WTC11 (cell line): ENCODE results near the gene TAPT1. TPM values are rescaled to one million over a fixed set of nuclear protein-coding genes. Genes with fewer than 3 reads are reported as not detected.

Experiments used
- ATAC-seq: fragments of 200-7000 bp; cut with Tn5 transposase; 2 replicates; pipeline ENCODE4 v1.10.0; 2021; ENCODE audit warnings: mild to moderate bottlenecking, moderate library complexity
- CTCF ChIA-PET: fragments of 300-600 bp; sonication (Branson Sonifier 250); formaldehyde crosslinking; loops from one replicate; lab custom pipeline; 2021; ENCODE audit warnings: antibody characterized with exemption; lab: Charles Lee
- POLR2A ChIA-PET: fragments of 350-600 bp; sonication (Branson Sonifier 250); formaldehyde crosslinking; loops from one replicate; lab custom pipeline; 2021; ENCODE audit warnings: antibody characterized with exemption; lab: Charles Lee
- DNase-seq: peaks from one replicate; pipeline ENCODE4 v3.0.0; 2021; ENCODE audit warnings: low spot score
- H3K27ac Mint-ChIP-seq: 2 replicates; pipeline ENCODE4 v1.8.0; 2021; ENCODE audit warnings: mixed read lengths
- H3K27me3 Mint-ChIP-seq: 2 replicates; pipeline ENCODE4 v1.8.0; 2021; ENCODE audit warnings: low read depth, mild to moderate bottlenecking, moderate library complexity, mixed read lengths
- H3K36me3 Mint-ChIP-seq: 2 replicates; pipeline ENCODE4 v1.8.0; 2021; ENCODE audit warnings: mixed read lengths
- H3K4me1 Mint-ChIP-seq: 2 replicates; pipeline ENCODE4 v1.8.0; 2022; ENCODE audit warnings: mixed read lengths
- H3K4me3 Mint-ChIP-seq: 2 replicates; pipeline ENCODE4 v1.8.0; 2021; ENCODE audit warnings: mild to moderate bottlenecking, moderate library complexity, mixed read lengths
- H3K9me3 Mint-ChIP-seq: 2 replicates; pipeline ENCODE4 v1.8.0; 2021; ENCODE audit warnings: mixed read lengths
- ARID4B ChIP-seq: sonication (generic); formaldehyde crosslinking; IDR thresholded peaks from 2 replicates; pipeline ENCODE4 v1.8.0; 2023; ENCODE audit warnings: missing genetic modification reagents, mild to moderate bottlenecking, borderline replicate concordance
- ATF1 ChIP-seq: sonication (generic); formaldehyde crosslinking; IDR thresholded peaks from 2 replicates; pipeline ENCODE4 v1.8.1; 2023; ENCODE audit warnings: mild to moderate bottlenecking, moderate library complexity, missing genetic modification reagents
- ETV6 ChIP-seq: sonication (generic); formaldehyde crosslinking; IDR thresholded peaks from 2 replicates; pipeline ENCODE4 v1.8.1; 2022; ENCODE audit warnings: mild to moderate bottlenecking, missing genetic modification reagents
- GABPB1 ChIP-seq: sonication (generic); formaldehyde crosslinking; IDR thresholded peaks from 2 replicates; pipeline ENCODE4 v1.8.1; 2023; ENCODE audit warnings: mild to moderate bottlenecking, missing genetic modification reagents
- PREB ChIP-seq: sonication (generic); formaldehyde crosslinking; IDR thresholded peaks from 2 replicates; pipeline ENCODE4 v1.8.1; 2022; ENCODE audit warnings: mild to moderate bottlenecking, missing genetic modification reagents, moderate library complexity, borderline replicate concordance
- PRRX2 ChIP-seq: fragments of 250-450 bp; sonication (Bioruptor Pico); IDR thresholded peaks from 2 replicates; pipeline ENCODE4 v1.8.0; 2021; ENCODE audit warnings: mild to moderate bottlenecking
- ZNF423 ChIP-seq: fragments of 250-450 bp; sonication (Bioruptor Pico); IDR thresholded peaks from 2 replicates; pipeline ENCODE4 v2.1.2; 2022; ENCODE audit warnings: mild to moderate bottlenecking, moderate library complexity
- total RNA-seq: library from RNA; stranded (reverse); gene quantifications from 3 replicates; pipeline ENCODE4 v1.2.3, GENCODE V29; 2021
- TF ChIP-seq, protein P1 (sequence below): sonication (generic); formaldehyde crosslinking; IDR thresholded peaks from 2 replicates; pipeline ENCODE4 v1.8.1; 2022; ENCODE audit warnings: mild to moderate bottlenecking, moderate library complexity, missing genetic modification reagents
- TF ChIP-seq, protein P2 (sequence below): sonication (generic); formaldehyde crosslinking; IDR thresholded peaks from 2 replicates; pipeline ENCODE4 v1.8.1; 2023; ENCODE audit warnings: mild to moderate bottlenecking, missing genetic modification reagents, borderline replicate concordance
- TF ChIP-seq, protein P3 (sequence below): sonication (generic); formaldehyde crosslinking; IDR thresholded peaks from 2 replicates; pipeline ENCODE4 v1.8.1; 2022; ENCODE audit warnings: low read depth, missing genetic modification reagents, borderline replicate concordance

TAPT1 gene
- total RNA-seq, 1 experiment from 2014 or later, result 12.4 TPM

DNA sequence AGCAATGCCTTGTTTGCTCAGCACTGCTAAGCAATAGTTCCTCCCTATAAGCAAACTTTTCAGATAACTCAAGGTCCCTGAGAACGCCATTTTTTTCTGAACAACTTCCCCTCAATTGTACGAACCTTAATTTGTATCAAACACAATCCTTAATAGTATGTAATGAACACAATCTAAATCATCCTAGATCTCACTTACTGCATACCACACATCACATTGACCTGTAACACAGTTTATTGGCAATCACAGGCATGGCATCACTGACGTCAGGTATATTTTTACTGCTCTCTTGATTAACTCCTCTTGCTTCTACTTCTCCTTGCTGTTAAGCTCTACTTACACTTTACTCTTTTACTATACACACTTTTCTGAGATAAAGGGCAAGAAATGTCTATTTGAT, 67.0 kb downstream of the TAPT1 start:
- no peak for TF ChIP-seq PRRX2 (CRISPR knock-in tag)
- TF ChIP-seq PREB (CRISPR knock-in tag), result no peak
- TF ChIP-seq ATF1 (CRISPR knock-in tag), result no peak
- TF ChIP-seq, protein P1, sequence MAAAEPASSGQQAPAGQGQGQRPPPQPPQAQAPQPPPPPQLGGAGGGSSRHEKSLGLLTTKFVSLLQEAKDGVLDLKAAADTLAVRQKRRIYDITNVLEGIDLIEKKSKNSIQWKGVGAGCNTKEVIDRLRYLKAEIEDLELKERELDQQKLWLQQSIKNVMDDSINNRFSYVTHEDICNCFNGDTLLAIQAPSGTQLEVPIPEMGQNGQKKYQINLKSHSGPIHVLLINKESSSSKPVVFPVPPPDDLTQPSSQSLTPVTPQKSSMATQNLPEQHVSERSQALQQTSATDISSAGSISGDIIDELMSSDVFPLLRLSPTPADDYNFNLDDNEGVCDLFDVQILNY (CRISPR knock-in tag), result no peak
- no peak for TF ChIP-seq ARID4B (CRISPR knock-in tag)
- TF ChIP-seq, protein P2, sequence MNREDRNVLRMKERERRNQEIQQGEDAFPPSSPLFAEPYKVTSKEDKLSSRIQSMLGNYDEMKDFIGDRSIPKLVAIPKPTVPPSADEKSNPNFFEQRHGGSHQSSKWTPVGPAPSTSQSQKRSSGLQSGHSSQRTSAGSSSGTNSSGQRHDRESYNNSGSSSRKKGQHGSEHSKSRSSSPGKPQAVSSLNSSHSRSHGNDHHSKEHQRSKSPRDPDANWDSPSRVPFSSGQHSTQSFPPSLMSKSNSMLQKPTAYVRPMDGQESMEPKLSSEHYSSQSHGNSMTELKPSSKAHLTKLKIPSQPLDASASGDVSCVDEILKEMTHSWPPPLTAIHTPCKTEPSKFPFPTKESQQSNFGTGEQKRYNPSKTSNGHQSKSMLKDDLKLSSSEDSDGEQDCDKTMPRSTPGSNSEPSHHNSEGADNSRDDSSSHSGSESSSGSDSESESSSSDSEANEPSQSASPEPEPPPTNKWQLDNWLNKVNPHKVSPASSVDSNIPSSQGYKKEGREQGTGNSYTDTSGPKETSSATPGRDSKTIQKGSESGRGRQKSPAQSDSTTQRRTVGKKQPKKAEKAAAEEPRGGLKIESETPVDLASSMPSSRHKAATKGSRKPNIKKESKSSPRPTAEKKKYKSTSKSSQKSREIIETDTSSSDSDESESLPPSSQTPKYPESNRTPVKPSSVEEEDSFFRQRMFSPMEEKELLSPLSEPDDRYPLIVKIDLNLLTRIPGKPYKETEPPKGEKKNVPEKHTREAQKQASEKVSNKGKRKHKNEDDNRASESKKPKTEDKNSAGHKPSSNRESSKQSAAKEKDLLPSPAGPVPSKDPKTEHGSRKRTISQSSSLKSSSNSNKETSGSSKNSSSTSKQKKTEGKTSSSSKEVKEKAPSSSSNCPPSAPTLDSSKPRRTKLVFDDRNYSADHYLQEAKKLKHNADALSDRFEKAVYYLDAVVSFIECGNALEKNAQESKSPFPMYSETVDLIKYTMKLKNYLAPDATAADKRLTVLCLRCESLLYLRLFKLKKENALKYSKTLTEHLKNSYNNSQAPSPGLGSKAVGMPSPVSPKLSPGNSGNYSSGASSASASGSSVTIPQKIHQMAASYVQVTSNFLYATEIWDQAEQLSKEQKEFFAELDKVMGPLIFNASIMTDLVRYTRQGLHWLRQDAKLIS (CRISPR knock-in tag), result no peak
- TF ChIP-seq ZNF423 (CRISPR knock-in tag), result no peak
- TF ChIP-seq, protein P3, sequence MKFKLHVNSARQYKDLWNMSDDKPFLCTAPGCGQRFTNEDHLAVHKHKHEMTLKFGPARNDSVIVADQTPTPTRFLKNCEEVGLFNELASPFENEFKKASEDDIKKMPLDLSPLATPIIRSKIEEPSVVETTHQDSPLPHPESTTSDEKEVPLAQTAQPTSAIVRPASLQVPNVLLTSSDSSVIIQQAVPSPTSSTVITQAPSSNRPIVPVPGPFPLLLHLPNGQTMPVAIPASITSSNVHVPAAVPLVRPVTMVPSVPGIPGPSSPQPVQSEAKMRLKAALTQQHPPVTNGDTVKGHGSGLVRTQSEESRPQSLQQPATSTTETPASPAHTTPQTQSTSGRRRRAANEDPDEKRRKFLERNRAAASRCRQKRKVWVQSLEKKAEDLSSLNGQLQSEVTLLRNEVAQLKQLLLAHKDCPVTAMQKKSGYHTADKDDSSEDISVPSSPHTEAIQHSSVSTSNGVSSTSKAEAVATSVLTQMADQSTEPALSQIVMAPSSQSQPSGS (CRISPR knock-in tag), result no peak
- Mint-ChIP-seq H3K9me3 (no peaks in the 10 kb centered on the region), H3K27ac (no peak overlapping the region), H3K4me1 (peaks cover 17% of the 10 kb centered on the region), H3K27me3 (no peaks in the 10 kb centered on the region), H3K36me3 (peaks cover 2% of the 10 kb centered on the region; the same call in 1 of the 2 replicates), H3K4me3 (no peak overlapping the region)
- DNase-seq (no peak), ATAC-seq (no peak)
- ChIA-PET POLR2A (no interaction called here), CTCF (interaction anchor here (1.8 kb wide), 2 partner anchors 38 to 353 kb away, joined by 6 to 9 read pairs; no protein-coding TSS in a partner anchor)

- ChIA-PET CTCF (interaction anchor here (0.8 to 1.8 kb wide), 4 partner anchors 38 to 353 kb away, joined by 3 to 9 read pairs (median 6); no protein-coding TSS in a partner anchor), POLR2A (no interaction called here)
- DNase-seq (no peak), ATAC-seq (peak; percentile 23)
- Mint-ChIP-seq H3K27me3 (no peaks in the 10 kb centered on the region), H3K4me1 (peaks cover 17% of the 10 kb centered on the region), H3K36me3 (peaks cover 2% of the 10 kb centered on the region; the same call in 1 of the 2 replicates), H3K27ac (no peak overlapping the region), H3K9me3 (no peaks in the 10 kb centered on the region), H3K4me3 (no peak overlapping the region)
- 0 out of 2 replicates have a peak, but pooled peaks have one; percentile 3 for TF ChIP-seq ETV6
- TF ChIP-seq GABPB1, result no peak
These were observed 67.8 kb downstream of the TAPT1 start for GRCh38 chr4:16158504-16158852.
